ENCODE measurements around the gene ERCC6. TPM values are rescaled to one million over a fixed set of nuclear protein-coding genes. Genes with fewer than 3 reads are reported as not detected.

ERCC6 gene
- total RNA-seq, 1 donor from 2014 or later, result 184 TPM

DNA sequence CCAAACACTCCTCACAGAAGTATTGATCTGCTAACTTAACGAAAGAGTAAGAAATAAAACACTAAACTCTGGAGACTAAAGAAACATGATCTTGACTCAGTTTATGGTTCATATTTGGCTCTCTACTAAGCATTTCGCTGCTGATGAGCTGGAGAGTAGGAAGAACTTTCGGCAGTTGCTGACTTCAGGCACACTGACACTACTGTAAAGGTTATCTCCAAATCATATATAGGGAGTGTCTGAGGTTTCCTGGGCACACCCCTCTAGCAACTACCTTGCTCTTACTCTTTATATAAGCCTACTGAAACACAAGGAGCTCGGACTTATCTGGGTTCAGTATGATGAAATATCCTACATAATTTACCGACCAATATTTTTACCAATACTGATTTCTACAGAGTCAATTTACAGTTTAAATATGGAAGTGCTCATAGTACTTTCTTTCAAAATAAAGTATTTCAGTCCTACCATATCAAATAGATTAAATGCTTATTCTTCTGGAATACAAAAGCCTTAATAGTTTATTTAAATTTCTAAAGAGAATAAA is 39.5 kb downstream of the ERCC6 start:
- Mint-ChIP-seq H3K4me3 (ENCODE audit: unreplicated experiment) (no peak overlapping the region), H3K36me3 (ENCODE audit: unreplicated experiment) (peaks cover 59% of the 10 kb centered on the region), H3K4me1 (ENCODE audit: unreplicated experiment) (peaks cover 21% of the 10 kb centered on the region), H3K27me3 (ENCODE audit: unreplicated experiment) (no peaks in the 10 kb centered on the region), H3K27ac (ENCODE audit: unreplicated experiment) (peak overlapping the region; percentile 4), H3K9me3 (ENCODE audit: unreplicated experiment) (no peaks in the 10 kb centered on the region)
- no peak for DNase-seq (ENCODE audit: extremely low spot score, unreplicated experiment)
- TF ChIP-seq, protein P1, sequence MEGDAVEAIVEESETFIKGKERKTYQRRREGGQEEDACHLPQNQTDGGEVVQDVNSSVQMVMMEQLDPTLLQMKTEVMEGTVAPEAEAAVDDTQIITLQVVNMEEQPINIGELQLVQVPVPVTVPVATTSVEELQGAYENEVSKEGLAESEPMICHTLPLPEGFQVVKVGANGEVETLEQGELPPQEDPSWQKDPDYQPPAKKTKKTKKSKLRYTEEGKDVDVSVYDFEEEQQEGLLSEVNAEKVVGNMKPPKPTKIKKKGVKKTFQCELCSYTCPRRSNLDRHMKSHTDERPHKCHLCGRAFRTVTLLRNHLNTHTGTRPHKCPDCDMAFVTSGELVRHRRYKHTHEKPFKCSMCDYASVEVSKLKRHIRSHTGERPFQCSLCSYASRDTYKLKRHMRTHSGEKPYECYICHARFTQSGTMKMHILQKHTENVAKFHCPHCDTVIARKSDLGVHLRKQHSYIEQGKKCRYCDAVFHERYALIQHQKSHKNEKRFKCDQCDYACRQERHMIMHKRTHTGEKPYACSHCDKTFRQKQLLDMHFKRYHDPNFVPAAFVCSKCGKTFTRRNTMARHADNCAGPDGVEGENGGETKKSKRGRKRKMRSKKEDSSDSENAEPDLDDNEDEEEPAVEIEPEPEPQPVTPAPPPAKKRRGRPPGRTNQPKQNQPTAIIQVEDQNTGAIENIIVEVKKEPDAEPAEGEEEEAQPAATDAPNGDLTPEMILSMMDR (IDR thresholded peaks at IDR 0.05), result no peak

DNA sequence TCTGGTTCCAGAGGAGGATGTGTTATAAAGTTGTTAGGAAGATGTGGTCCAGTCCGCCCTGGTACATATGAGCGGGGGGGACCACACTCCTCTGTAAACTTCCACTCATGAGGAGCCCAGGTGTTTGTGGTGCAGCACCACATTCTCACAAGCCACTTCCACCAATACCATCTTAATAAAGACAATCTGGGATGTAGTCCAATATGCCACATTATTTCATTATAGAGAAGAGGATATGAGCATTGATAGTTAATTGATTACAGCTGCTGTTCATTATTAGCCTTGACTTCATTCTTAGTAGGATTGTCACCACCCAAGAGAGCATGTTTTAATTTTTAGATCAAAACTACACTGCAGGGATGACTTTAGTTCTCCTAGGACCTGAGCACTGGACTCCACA is 40.5 kb downstream of the ERCC6 start:
- peak overlapping the region; percentile 0 for H3K27ac Mint-ChIP-seq (ENCODE audit: unreplicated experiment)
- TF ChIP-seq, protein P1 (IDR thresholded peaks at IDR 0.05), result no peak
- peaks cover 19% of the 10 kb centered on the region for H3K4me1 Mint-ChIP-seq (ENCODE audit: unreplicated experiment)
- no peak overlapping the region for H3K4me3 Mint-ChIP-seq (ENCODE audit: unreplicated experiment)
- no peaks in the 10 kb centered on the region for H3K9me3 Mint-ChIP-seq (ENCODE audit: unreplicated experiment)
- peaks cover 57% of the 10 kb centered on the region for H3K36me3 Mint-ChIP-seq (ENCODE audit: unreplicated experiment)
- no peaks in the 10 kb centered on the region for H3K27me3 Mint-ChIP-seq (ENCODE audit: unreplicated experiment)
- no peak for DNase-seq (ENCODE audit: extremely low spot score, unreplicated experiment)

- no peak overlapping the region for H3K4me3 Mint-ChIP-seq (ENCODE audit: unreplicated experiment)
These were observed 41.6 kb downstream of the ERCC6 start for GRCh38 chr10:49497358-49497757.

DNA sequence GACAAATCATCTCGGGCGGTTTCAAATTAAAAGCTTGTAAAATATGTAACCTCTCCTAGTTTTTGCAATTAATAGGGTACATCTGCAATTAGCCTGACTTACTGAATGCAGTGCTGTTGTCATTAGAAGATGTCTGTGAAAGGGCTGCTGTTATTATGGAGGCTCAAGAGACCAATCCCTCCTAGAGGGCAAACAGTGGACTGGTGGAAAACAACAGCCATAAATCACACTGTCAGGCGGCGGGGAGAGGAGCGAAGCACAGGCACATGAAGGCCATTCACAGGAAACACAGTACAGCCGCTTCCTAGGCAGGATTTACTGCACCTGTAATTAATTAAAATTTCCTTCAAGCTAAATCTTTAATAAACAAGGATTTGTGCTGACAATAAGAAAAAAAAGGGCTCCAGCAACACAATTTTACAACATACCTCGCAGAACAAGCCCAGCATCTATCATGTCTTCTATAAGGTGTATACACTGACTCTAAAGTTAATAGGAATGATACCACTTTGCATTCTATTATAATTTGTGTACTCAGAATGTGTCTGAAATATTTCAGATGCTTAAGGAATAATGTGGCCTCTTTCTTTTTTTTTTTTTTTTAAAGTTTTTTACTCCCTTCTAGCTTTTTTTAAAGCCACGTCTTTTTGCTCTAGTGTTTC is 50.7 kb downstream of the ERCC6 start:
- H3K4me1 Mint-ChIP-seq (ENCODE audit: unreplicated experiment), result peaks cover 78% of the 10 kb centered on the region
- TF ChIP-seq, protein P1 (IDR thresholded peaks at IDR 0.05), result no peak
- peaks cover 43% of the 10 kb centered on the region for H3K36me3 Mint-ChIP-seq (ENCODE audit: unreplicated experiment)
- H3K9me3 Mint-ChIP-seq (ENCODE audit: unreplicated experiment), result no peaks in the 10 kb centered on the region
- H3K27ac Mint-ChIP-seq (ENCODE audit: unreplicated experiment), result peak overlapping the region; percentile 50
- H3K4me3 Mint-ChIP-seq (ENCODE audit: unreplicated experiment), result no peak overlapping the region
- DNase-seq (ENCODE audit: extremely low spot score, unreplicated experiment), result no peak
- H3K27me3 Mint-ChIP-seq (ENCODE audit: unreplicated experiment), result no peaks in the 10 kb centered on the region

More at GRCh38 chr10:49497358-49497757, 41.6 kb downstream of the ERCC6 start:
- Mint-ChIP-seq H3K27me3 (ENCODE audit: unreplicated experiment) (no peaks in the 10 kb centered on the region), H3K9me3 (ENCODE audit: unreplicated experiment) (no peaks in the 10 kb centered on the region), H3K27ac (ENCODE audit: unreplicated experiment) (no peak overlapping the region), H3K36me3 (ENCODE audit: unreplicated experiment) (peaks cover 53% of the 10 kb centered on the region), H3K4me1 (ENCODE audit: unreplicated experiment) (peaks cover 19% of the 10 kb centered on the region)
- no peak for DNase-seq (ENCODE audit: extremely low spot score, unreplicated experiment)
- TF ChIP-seq, protein P1 (IDR thresholded peaks at IDR 0.05), result no peak

DNA sequence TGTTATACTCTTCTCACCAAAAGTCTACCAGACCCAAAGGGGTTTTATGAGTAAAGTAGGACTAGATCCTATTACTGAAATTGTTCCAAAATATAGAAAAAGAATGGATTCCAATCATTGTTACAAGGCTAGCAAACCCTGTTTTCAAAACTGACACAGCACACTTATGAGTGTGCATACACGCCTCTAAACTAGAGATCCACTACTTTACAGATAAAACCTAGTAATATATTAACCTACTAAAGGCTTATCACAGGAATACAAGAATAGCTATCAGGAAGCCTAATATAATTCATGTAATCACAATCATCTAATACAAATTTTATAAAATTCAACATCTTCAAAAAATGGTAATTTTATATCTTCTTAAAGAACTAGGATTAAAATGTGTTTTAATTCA is 52.2 kb downstream of the ERCC6 start:
- Mint-ChIP-seq H3K27me3 (ENCODE audit: unreplicated experiment) (no peaks in the 10 kb centered on the region), H3K36me3 (ENCODE audit: unreplicated experiment) (peaks cover 51% of the 10 kb centered on the region), H3K4me1 (ENCODE audit: unreplicated experiment) (peaks cover 66% of the 10 kb centered on the region), H3K27ac (ENCODE audit: unreplicated experiment) (peak overlapping the region; percentile 39), H3K4me3 (ENCODE audit: unreplicated experiment) (no peak overlapping the region), H3K9me3 (ENCODE audit: unreplicated experiment) (no peaks in the 10 kb centered on the region)
- TF ChIP-seq, protein P1 (IDR thresholded peaks at IDR 0.05), result no peak
- DNase-seq (ENCODE audit: extremely low spot score, unreplicated experiment), result no peak
